GM19238 (cell line): ENCODE data around the gene ISG15.
A peak's percentile ranks its signal among the peaks of the same experiment; 100 is the strongest.

Source experiments
- DNase-seq: peaks from one replicate; pipeline ENCODE4 v3.0.0; 2011; ENCODE audit warnings: low spot score; ENCODE audit not compliant: insufficient read length

The ISG15 gene

GRCh38 chr1:1059494-1060280 is 46.4 kb downstream of the ISG15 start:
- DNase-seq: peak; percentile 99

- DNase-seq: no peak
These were observed 47.1 kb downstream of the ISG15 start for GRCh38 chr1:1060281-1061000.

GRCh38 chr1:1061682-1062345 is 48.5 kb downstream of the ISG15 start:
- DNase-seq: no peak

GRCh38 chr1:1062348-1063163 is 49.3 kb downstream of the ISG15 start:
- no peak for DNase-seq

- DNase-seq: no peak
These were observed 50.1 kb downstream of the ISG15 start for GRCh38 chr1:1063261-1063944.
